Brain pericyte (primary cell): ENCODE data around the gene PPBP.
A peak's percentile ranks its signal among the peaks of the same experiment; 100 is the strongest.

Experiments
- DNase-seq: peaks from one replicate; pipeline ENCODE4 v3.0.0-alpha.2; 2012; ENCODE audit warnings: low read depth, low spot score

The PPBP gene

DNA sequence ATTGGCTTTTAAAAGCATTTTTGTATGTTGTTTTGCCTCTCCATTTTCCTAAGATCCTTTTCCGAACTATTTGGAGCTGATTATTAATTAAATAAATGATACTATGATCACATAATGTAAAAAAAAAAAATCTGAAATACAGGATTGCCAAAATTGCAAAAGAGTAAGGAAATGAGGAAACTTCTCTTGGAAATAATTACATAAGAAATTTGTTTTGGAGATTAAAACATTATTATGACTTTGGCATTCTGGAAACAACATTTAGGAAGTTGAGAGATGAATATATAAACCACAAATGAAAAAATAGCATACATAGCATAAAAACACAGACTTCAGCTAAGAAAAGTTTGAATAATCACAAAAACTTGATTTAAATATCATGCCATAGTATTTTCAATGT lies 39.7 kb downstream of the PPBP start:
- DNase-seq, result no peak

DNA sequence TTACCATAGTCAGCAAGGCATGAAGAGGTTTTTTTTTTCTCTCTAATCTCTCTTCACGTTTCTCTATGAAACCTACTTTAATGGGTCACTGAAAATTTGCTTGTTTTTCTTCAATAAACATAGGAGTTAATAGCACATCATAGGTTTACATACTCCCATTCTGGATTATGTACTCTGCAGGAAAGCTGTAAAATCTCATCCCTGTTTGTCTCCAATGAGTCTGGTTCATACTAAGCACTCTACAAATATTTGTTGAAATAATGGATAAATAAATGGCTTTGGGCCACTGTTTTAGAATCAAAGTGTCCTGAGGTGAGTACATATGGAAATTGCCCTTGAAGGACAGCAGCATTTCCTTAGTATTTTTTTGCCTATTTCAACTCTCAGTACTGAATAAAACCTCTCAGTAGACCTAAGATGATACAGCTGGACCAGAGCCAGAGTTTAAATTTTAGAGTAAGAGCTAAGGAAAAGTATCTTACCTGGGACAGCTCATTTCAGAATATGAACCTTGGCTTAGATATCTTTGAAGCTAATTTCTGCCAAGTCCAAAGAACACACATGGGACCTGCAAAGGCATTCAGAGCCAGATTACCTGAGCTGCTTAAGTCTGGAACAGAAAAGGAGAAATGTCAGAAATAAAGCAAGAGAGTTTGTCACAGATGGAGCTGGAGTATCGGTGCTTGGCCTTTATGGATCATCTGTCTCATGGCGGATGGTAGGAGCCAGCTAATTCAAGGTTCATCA lies 40.6 kb downstream of the PPBP start:
- DNase-seq, result no peak

DNA sequence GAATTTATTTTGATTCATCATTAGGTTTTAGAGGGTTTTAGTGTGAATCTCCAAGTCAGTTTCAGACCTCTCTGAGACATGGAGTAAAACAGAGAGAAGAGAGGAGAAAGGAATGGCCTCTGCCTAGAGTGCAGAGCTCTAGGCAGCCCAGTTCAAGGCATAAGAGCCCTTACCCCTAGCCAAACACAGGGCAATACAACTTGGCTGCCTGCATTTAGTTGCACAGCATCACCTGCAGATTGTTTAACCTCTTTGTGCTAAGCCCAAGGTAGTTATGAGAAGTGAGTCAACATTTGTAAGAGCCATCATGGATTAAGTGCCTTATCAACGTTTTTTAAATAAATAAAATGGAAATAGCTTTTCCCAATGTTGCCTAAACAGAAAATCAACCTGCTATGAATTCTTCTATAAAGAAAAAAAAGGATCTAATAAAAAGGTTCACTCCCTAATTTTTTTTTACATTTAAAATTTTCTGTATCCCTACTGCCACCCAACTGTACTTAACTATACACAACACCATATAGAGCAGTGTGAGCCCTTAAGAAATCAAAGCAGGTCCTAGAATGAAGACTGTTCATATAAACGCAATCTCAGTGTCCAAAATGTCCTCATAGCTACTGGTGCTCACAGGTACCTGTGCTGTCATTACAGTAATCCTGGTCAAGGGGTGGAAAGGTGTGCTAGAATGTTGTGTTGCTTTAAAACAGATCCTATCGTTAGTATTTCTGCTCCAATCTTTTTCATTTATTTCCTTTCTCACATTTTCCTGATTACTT lies 42.1 kb downstream of the PPBP start:
- no peak for DNase-seq

DNA sequence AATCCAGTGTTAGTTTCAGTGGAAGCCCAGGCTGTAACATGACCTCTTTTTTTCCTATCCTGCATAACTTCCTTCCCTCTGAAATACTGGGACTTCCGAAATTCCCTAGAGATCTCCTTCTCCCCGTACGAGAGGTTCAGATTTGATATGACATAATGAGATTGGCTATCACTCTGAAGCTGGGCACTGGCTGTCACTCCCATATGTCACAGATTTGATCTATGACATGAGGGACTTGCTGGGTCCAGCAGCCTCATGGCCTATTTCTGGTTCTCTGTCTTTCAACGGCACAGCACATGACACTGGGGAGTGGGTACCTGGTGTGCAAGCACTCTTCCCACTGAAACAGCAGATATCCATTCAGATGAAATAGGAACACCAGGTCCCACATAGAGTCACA lies 42.9 kb downstream of the PPBP start:
- DNase-seq, result no peak

DNA sequence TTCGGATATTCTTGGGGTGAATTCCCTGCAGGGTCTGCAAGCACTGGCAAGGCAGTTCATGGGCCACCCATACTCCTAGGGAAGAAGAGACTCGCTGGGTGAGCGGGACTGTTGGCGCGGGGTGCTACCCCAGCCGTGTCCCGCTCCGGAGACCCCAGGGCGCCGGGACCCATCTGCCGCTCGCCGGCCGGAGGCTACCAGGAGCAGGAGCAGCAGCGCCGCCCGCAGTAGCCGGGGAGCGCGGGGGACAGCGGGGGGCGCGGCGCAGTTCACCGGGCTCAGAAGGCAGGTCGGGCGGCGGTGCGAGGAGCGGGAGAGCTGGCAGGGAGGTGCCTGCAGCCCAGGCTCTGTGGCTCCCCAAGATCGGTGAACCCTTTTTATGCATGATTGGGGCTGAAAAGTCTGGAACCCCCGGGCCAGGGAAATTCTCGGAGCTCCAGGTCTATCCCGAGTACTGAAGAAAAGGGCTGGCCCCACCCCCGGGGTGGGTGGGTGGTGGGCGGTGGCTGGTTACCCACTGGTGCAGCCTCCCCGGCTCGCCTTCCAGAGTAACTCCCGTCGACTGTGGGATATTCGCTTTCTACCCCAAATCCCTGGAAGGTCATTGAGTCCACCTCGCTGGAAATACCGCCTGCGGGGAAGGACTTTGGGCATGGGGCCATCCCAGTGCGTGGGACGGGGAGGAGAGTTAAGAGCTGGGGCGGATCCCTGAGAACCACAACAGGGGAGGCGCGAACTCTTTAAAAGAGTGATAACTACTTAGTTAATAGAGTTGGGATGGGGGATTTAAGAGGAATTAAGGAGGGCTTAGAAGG lies 43.7 kb downstream of the PPBP start:
- peak; percentile 4 for DNase-seq

DNA sequence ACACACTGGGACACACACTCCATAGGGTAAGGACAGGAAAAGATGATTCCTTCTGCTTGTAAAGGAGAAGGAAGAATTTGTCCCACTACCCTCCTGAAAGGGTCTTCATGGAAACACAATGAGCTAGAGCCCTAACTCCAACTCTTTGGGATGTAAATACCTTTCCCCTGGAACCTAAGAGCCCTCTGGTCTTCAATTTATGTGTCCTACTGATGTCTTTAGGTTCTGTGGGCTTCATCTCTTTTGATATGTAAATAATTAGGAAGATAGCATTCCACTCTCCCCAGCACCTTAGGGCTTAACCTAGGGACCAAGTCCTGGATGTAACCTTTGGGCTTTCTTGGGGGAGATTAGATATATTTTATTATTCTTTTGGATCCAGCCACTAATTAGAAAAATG lies 44.4 kb downstream of the PPBP start:
- no peak for DNase-seq

DNA sequence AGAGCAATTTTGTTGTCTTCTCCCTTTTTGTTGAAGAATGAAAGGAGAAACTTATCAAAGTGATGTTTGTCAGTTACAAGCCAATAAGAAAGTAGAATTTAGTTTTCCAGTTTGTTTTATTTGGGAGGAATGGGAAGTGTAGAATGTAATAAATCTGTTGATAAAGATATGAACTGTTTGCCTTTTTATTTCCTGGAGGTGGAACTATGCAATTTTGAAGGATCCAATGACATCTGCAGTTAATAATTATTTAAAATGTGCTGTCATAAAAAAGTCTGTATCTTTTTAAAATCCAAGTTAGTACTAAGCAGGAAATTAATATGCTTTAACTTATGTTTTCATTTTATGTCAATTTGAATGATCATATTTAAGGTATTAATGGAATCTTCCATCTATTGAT lies 51.0 kb downstream of the PPBP start:
- no peak for DNase-seq
